Measurements from ENCODE around the gene TOX2. TPM values are rescaled to one million over a fixed set of nuclear protein-coding genes. Genes with fewer than 3 reads are reported as not detected.

The TOX2 gene
- total RNA-seq, 4 donors from 2014 or later, result 0.40 to 3.0 (median 1.6) TPM

DNA sequence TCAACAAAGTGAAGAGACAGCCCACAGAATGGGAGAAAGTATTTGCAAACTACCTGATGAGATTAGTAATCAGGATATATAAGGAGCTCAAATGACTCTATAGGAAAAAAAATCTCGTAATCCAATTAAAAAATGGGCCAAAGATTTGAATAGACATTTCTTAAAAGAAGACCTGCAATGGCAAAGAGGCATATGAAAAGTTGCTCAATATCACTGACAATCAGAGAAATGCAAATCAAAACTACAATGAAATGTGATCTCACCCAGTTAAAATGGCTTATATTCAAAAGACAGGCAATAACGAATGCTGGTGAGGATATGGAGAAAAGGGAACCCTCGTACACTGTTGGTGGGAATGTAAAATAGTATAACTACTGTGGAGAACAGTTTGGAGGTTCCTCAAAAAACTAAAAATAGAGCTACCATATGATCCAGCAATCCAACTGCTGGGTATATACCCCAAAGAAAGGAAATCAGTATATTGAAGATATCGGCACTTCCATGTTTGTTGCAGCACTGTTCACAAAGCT lies 65.0 kb downstream of the TOX2 start:
- H3K4me1 ChIP-seq, result peaks cover 2% of the 10 kb centered on the region
- DNase-seq (ENCODE audit: low spot score in 2 of 2), result no peak
- H3K36me3 ChIP-seq, result no peaks in the 10 kb centered on the region

DNA sequence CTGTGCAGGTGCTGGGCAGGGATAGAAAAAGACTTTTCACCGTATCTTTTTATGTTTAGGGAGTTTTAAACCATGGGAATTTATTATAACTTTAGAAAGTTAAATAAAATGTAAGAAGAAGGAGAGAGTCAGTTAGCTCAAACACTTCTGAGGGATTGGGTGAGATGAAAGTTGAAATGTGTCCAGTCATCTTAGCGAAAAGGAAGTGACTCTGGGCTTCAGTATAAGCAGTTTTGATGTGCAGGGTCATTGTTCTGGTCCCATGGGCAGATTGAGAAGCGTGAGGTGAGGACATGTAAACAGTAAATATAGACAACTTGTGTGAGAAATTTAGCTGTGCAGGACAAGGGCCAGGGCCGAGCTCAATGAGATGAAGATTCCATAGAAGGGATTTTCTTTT lies 66.9 kb downstream of the TOX2 start:
- no peaks in the 10 kb centered on the region for H3K9me3 ChIP-seq
- DNase-seq (ENCODE audit: low spot score in 2 of 2), result peak in 1 of 2 donors; percentile 38
- no peaks in the 10 kb centered on the region for H3K36me3 ChIP-seq
- no peaks in the 10 kb centered on the region for H3K4me1 ChIP-seq
- H3K4me3 ChIP-seq, result no peak overlapping the region
- H3K27me3 ChIP-seq, result peaks cover 4% of the 10 kb centered on the region
- no peak overlapping the region for H3K27ac ChIP-seq
- TF ChIP-seq POLR2A (IDR thresholded peaks at IDR 0.05) (no peak), EP300 (IDR thresholded peaks at IDR 0.05) (no peak), POLR2AphosphoS5 (IDR thresholded peaks at IDR 0.05) (no peak)
- TF ChIP-seq, protein P1, sequence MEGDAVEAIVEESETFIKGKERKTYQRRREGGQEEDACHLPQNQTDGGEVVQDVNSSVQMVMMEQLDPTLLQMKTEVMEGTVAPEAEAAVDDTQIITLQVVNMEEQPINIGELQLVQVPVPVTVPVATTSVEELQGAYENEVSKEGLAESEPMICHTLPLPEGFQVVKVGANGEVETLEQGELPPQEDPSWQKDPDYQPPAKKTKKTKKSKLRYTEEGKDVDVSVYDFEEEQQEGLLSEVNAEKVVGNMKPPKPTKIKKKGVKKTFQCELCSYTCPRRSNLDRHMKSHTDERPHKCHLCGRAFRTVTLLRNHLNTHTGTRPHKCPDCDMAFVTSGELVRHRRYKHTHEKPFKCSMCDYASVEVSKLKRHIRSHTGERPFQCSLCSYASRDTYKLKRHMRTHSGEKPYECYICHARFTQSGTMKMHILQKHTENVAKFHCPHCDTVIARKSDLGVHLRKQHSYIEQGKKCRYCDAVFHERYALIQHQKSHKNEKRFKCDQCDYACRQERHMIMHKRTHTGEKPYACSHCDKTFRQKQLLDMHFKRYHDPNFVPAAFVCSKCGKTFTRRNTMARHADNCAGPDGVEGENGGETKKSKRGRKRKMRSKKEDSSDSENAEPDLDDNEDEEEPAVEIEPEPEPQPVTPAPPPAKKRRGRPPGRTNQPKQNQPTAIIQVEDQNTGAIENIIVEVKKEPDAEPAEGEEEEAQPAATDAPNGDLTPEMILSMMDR (IDR thresholded peaks at IDR 0.05), result no peak
- 78% methylated on average over 4 of the region's 4 CpGs for WGBS

More for the DNA sequence above, 65.0 kb downstream of the TOX2 start:
- TF ChIP-seq POLR2AphosphoS5 (IDR thresholded peaks at IDR 0.05), result no peak
- TF ChIP-seq, protein P1 (IDR thresholded peaks at IDR 0.05), result no peak
- no peak for TF ChIP-seq EP300 (IDR thresholded peaks at IDR 0.05)
- TF ChIP-seq POLR2A (IDR thresholded peaks at IDR 0.05), result no peak
- Histone ChIP-seq H3K27ac (no peak overlapping the region), H3K9me3 (no peaks in the 10 kb centered on the region), H3K4me3 (no peak overlapping the region), H3K27me3 (peaks cover 4% of the 10 kb centered on the region)
- 75% methylated on average over 4 of the region's 4 CpGs for WGBS

DNA sequence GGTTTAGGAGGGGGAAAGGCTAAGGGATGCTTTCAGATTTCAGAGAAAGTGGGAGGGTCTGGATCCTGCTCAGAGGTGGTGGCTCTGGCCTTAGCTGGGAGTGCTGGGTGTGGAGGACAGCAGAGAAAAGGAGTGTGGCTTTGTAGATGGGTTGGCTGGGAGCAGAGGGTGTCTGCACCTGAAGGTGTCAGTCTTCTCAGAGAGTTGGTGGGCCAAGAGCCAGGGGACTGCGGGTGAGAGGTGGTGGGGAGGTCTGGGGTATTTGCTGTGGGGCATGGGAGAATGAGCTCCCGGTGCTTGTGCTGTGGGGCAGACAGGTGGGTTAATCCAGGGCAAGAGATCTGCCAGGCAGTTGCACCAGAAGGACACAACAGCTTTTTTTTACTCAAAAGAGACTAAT lies 67.4 kb downstream of the TOX2 start:
- WGBS, result 88% methylated on average over 2 of the region's 2 CpGs
- TF ChIP-seq POLR2A (IDR thresholded peaks at IDR 0.05) (no peak), EP300 (IDR thresholded peaks at IDR 0.05) (no peak), POLR2AphosphoS5 (IDR thresholded peaks at IDR 0.05) (no peak)
- TF ChIP-seq, protein P1 (IDR thresholded peaks at IDR 0.05), result no peak
- H3K27me3 ChIP-seq, result peaks cover 4% of the 10 kb centered on the region

DNA sequence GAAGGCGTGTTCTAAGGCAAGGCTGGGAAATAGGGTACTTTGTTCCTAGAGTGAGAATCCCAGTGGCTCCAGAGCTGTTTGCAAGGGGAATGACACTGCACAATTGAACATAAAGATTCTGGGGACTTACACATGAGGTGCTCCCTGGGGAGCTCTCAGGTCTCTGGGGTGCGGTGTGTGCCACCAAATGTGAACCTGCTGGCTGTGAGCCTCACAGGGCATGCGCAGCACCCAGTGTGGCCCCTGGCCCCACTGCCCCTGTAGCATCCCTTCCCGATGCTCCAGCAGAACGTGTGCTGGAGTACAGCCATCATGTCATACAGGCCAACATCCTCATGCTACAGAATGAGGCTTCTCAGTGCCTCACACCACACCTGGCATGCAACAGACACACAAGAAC lies 68.2 kb downstream of the TOX2 start:
- Histone ChIP-seq H3K4me3 (no peak overlapping the region), H3K4me1 (no peaks in the 10 kb centered on the region), H3K27me3 (peaks cover 3% of the 10 kb centered on the region), H3K27ac (no peak overlapping the region), H3K9me3 (no peaks in the 10 kb centered on the region), H3K36me3 (no peaks in the 10 kb centered on the region)
- TF ChIP-seq POLR2A (IDR thresholded peaks at IDR 0.05), result no peak
- TF ChIP-seq EP300 (IDR thresholded peaks at IDR 0.05), result no peak
- TF ChIP-seq, protein P1 (IDR thresholded peaks at IDR 0.05), result no peak
- no peak for TF ChIP-seq POLR2AphosphoS5 (IDR thresholded peaks at IDR 0.05)
- WGBS, result 94% methylated on average over 1 of the region's 5 CpGs
- DNase-seq (ENCODE audit: low spot score in 2 of 2), result peak; percentile 7 to 44

More for the DNA sequence above, 67.4 kb downstream of the TOX2 start:
- Histone ChIP-seq H3K4me3 (no peak overlapping the region), H3K36me3 (no peaks in the 10 kb centered on the region), H3K9me3 (no peaks in the 10 kb centered on the region), H3K27ac (no peak overlapping the region), H3K4me1 (no peaks in the 10 kb centered on the region)
- peak; percentile 17 to 58 for DNase-seq (ENCODE audit: low spot score in 2 of 2)

DNA sequence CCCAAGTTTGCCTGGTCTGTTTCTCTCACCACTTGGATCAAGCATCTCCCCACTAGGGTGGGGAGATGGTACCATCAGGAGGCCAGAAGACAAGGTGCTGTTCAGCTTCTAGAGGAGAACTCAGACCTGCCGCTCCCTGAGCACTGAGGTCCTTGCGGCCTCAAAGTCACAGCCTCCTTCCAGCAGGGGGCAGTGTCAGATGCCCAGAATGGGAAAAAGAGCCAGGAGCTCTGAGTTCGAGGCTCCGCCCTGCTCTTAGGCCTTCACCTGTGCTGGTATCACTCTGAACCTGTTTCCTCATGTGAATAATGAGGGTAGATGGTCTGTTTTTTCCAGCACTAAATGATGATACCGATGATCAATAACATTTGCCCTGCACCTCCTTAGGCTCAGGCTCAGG lies 68.7 kb downstream of the TOX2 start:
- peak; percentile 22 to 31 for DNase-seq (ENCODE audit: low spot score in 2 of 2)
- H3K4me3 ChIP-seq, result no peak overlapping the region
- H3K4me1 ChIP-seq, result no peaks in the 10 kb centered on the region
- 95% methylated on average over 5 of the region's 5 CpGs for WGBS
- H3K27me3 ChIP-seq, result no peaks in the 10 kb centered on the region
- H3K27ac ChIP-seq, result no peak overlapping the region
- no peaks in the 10 kb centered on the region for H3K36me3 ChIP-seq
- no peaks in the 10 kb centered on the region for H3K9me3 ChIP-seq
- TF ChIP-seq, protein P1 (IDR thresholded peaks at IDR 0.05), result no peak
- TF ChIP-seq POLR2A (IDR thresholded peaks at IDR 0.05) (no peak), POLR2AphosphoS5 (IDR thresholded peaks at IDR 0.05) (no peak), EP300 (IDR thresholded peaks at IDR 0.05) (no peak)
